GM18511 (cell line): ENCODE data around the gene PPP2R2D.

Source experiments
- ATAC-seq: cut with Tn5 transposase; IDR thresholded peaks from one replicate; pipeline ENCODE4 v1.9.1; 2021; ENCODE audit warnings: mild to moderate bottlenecking, moderate library complexity; ENCODE audit not compliant: unreplicated experiment

The PPP2R2D gene

GRCh38 chr10:131926253-131926652 lies 25.4 kb downstream of the PPP2R2D start:
- no peak for ATAC-seq

GRCh38 chr10:131926743-131927595 lies 26.2 kb downstream of the PPP2R2D start:
- ATAC-seq: no peak

GRCh38 chr10:131928248-131929095 lies 27.7 kb downstream of the PPP2R2D start:
- ATAC-seq: peak; percentile 92

- ATAC-seq: no peak
Observed at GRCh38 chr10:131929122-131929845, 28.5 kb downstream of the PPP2R2D start.

- no peak for ATAC-seq
Observed at GRCh38 chr10:131930150-131930549, 29.3 kb downstream of the PPP2R2D start.

- ATAC-seq: no peak
Observed at GRCh38 chr10:131930586-131931330, 29.9 kb downstream of the PPP2R2D start.

- ATAC-seq: no peak
Observed at GRCh38 chr10:131931981-131932380, 31.2 kb downstream of the PPP2R2D start.

- ATAC-seq: no peak
Observed at GRCh38 chr10:131933016-131933695, 32.3 kb downstream of the PPP2R2D start.

- ATAC-seq: no peak
Observed at GRCh38 chr10:131933696-131934086, 32.9 kb downstream of the PPP2R2D start.

GRCh38 chr10:131934769-131935168 lies 34.0 kb downstream of the PPP2R2D start:
- no peak for ATAC-seq

GRCh38 chr10:131935260-131935659 lies 34.5 kb downstream of the PPP2R2D start:
- no peak for ATAC-seq

- no peak for ATAC-seq
Observed at GRCh38 chr10:131936294-131936693, 35.5 kb downstream of the PPP2R2D start.

- no peak for ATAC-seq
Observed at GRCh38 chr10:131936736-131937135, 35.9 kb downstream of the PPP2R2D start.

GRCh38 chr10:131937836-131938235 lies 37.0 kb downstream of the PPP2R2D start:
- ATAC-seq: no peak

GRCh38 chr10:131938681-131939080 lies 37.9 kb downstream of the PPP2R2D start:
- ATAC-seq: no peak

GRCh38 chr10:131942455-131942854 lies 41.6 kb downstream of the PPP2R2D start:
- no peak for ATAC-seq

GRCh38 chr10:131943021-131943814 lies 42.4 kb downstream of the PPP2R2D start:
- ATAC-seq: no peak

GRCh38 chr10:131944412-131944811 lies 43.6 kb downstream of the PPP2R2D start:
- no peak for ATAC-seq
